GM10248 (cell line): ENCODE data around the gene JOSD1.

Source experiments
- CTCF ChIA-PET: fragments of 300-600 bp; sonication (Branson Sonifier 250); formaldehyde crosslinking; extraction: SDS; loops from one replicate; lab custom pipeline; 2021; ENCODE audit warnings: antibody characterized with exemption; lab: Yijun Ruan, JAX
- POLR2A ChIA-PET: fragments of 350-650 bp; sonication (Branson Sonifier 250); formaldehyde crosslinking; extraction: SDS; loops from one replicate; lab custom pipeline; 2020; ENCODE audit warnings: antibody characterized with exemption; lab: Yijun Ruan, JAX
- DNase-seq: peaks from one replicate; pipeline ENCODE4 v3.0.0; 2012; ENCODE audit errors: extremely low spot score
- TF ChIP-seq, protein P1 (sequence below): IDR thresholded peaks from 2 replicates; pipeline ENCODE4 v1.5.1; 2012; ENCODE audit warnings: mild to moderate bottlenecking, low read depth; ENCODE audit errors: extremely low read depth, missing control alignments, control extremely low read depth

JOSD1 gene

DNA sequence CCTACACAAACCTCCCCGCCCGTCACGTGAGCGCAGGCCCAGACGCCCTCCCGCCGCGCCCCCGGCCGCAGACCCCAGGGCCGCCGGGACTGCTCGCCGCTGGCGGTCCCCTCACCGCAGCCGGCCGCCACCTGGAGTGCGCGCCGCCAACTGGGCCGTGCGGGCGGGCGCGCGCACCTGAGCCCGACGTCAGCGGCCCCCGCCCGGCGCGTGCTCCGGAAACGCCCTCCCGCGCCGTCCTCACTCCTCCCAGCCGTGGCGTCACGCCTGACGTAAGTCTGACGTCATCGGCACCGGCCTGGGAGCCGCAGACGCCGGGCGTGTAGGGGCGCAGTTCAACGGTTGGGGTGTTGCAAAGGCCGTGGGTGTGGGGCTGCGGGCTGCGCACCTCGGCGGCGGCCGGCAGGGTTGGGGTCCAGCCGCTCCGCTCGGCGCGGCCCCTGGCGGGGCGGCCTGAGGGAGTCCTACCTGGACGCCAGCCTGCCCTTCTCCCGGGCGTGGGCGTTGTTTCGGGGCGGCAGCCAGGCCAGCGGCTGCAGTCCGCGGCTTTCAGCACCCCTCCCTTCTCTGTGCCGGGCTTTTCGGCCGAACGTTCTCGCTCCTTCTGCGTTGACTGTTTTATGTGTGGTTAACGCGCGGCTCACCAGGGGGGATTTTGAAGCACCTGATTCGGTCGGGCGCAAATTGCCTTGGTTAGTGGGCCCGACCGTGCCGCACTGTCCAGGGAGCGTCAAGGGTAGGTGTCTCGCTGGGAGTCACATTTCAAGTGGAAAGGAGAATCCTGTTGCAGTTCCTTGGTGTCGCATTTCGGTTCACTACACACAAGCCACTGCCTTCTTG lies at the start of gene JOSD1:
Gene JOSD1 (minus strand): TSS at position 155 of the 840 bp plus-strand sequence. CDS start 956 bp downstream, outside the sequence.
- CTCF ChIA-PET = interaction anchor here (1.0 to 6.2 kb wide), 2 partner anchors 19 to 69 kb away, joined by 3 to 48 read pairs; partner anchors contain the start of gene TOMM22
- TF ChIP-seq, protein P1, sequence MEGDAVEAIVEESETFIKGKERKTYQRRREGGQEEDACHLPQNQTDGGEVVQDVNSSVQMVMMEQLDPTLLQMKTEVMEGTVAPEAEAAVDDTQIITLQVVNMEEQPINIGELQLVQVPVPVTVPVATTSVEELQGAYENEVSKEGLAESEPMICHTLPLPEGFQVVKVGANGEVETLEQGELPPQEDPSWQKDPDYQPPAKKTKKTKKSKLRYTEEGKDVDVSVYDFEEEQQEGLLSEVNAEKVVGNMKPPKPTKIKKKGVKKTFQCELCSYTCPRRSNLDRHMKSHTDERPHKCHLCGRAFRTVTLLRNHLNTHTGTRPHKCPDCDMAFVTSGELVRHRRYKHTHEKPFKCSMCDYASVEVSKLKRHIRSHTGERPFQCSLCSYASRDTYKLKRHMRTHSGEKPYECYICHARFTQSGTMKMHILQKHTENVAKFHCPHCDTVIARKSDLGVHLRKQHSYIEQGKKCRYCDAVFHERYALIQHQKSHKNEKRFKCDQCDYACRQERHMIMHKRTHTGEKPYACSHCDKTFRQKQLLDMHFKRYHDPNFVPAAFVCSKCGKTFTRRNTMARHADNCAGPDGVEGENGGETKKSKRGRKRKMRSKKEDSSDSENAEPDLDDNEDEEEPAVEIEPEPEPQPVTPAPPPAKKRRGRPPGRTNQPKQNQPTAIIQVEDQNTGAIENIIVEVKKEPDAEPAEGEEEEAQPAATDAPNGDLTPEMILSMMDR = no peak
- POLR2A ChIA-PET = no interaction called here
- DNase-seq = peak; percentile 95

DNA sequence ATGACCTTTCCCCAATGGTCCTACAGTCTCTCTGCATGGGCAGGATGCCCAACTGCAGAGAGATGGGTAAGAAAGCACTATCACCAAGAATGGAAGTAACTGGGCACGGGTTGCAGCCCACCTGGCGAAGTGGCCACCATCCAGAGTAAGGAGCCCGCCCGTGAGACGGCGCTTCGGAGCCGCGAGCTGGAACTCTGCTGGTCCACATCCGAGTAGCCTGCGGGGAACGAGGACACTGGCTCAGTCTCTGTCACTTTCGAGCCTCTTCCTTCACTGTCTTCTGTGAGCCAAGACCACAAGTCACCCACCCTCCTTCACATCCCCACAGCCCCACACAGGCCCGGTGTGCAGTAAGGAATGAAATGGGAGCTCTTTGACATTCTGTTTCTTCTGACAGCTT lies 49.4 kb upstream of the JOSD1 start:
- CTCF ChIA-PET = interaction anchor here (3.3 kb wide), 1 partner anchor 19 kb away, joined by 16 read pairs; no protein-coding TSS in a partner anchor
- POLR2A ChIA-PET = no interaction called here
- TF ChIP-seq, protein P1 = no peak
- DNase-seq = no peak

DNA sequence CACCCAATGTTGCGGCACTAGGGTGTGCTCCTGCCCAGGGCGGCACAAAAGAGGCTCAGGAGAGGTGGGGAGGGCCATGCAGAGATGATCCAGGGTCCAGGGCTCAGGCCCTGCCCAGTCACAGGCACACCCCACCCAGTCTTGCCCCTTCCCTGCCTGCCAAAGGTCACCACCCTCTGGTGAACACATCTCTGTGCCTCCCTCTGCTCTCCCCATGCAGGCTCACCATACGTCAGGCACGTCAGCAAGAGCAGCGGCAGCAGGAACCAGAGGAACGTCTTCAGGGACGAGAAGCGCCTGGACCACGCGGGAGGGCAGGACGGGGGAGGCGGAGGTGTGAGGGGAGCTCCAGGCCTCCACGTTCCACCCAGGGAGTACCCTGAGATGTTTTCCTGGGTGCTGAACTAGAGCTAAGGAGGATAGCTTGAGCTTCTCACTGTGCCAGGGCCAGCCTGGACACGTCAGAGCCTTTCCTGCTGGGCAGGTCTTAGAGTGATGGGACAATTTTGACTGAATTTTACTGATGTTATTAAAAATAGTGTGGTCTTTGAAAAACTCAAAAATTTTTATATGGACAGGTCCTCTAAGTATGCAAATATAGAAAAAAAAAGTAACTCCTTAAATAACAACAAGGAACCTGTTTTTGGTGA lies 47.9 kb upstream of the JOSD1 start:
- ChIA-PET CTCF (interaction anchor here (1.4 to 1.7 kb wide), 2 partner anchors 16 to 224 kb away, joined by 3 to 7 read pairs; no protein-coding TSS in a partner anchor), POLR2A (interaction anchor here (1.6 kb wide), 1 partner anchor 19 kb away, joined by 7 read pairs; no protein-coding TSS in a partner anchor)
- no peak for DNase-seq
- TF ChIP-seq, protein P1 = no peak

DNA sequence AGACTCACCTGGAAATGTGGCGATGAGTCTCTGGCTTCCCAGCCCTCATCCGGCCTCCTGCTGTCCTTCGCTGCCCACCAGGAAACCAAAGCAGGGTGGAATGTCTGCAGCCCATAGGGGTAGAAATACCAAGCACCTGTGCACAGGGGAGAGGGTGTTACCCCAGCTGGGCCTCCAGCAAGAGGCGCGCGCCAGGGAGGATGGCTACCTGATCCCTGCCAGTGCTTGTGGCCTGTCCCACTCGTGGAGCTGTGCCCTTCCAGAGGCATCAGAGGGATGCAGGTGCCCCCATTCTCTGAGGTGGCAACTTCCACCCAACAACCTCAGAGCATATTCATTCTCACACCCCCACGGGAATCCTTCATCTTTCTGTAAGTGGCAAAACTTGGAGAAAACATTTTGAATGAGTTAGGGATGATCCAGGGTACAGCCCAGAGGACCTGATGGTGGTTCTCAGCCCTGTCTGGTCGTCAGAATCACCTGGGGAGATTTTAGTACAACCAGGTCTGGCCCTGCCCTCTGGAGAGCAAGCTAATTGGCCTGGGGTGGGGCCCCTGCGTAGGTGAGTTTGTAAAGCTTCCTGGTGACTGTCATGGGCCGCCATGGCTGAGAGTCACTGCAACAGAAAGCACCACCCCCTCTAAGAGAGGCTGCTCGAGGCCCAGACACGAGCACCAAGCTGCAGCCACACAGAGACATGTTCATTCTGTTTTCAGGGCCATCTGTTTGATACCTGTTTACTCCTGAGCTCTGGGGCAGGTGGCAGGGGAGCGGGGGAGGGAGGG lies 45.1 kb upstream of the JOSD1 start:
- ChIA-PET POLR2A (interaction anchor here (1.1 kb wide), 1 partner anchor 12 kb away, joined by 4 read pairs; no protein-coding TSS in a partner anchor), CTCF (interaction anchor here (0.8 to 2.2 kb wide), 3 partner anchors 9 to 23 kb away, joined by 3 to 13 read pairs (median 6); no protein-coding TSS in a partner anchor)
- TF ChIP-seq, protein P1 = no peak
- DNase-seq = no peak

DNA sequence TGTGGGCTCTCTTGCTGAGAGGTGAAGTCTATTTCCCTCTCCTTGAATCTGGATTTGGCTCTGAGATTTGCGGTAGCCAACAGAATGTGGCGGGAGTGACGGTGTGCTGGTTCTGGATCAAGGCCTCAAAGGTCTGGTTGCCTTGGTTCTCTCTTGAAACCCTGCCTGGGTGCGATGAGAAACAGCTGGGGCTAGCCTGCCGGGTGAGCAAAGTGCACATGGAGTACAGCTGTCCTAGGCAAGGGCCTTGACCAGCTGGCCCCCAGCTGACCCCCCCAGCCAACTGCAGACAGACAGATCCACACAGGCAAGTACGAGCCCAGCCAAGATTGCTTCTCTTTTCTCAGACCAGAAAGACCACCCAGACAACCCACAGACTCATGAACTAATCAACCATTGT lies 44.2 kb upstream of the JOSD1 start:
- TF ChIP-seq, protein P1 = no peak
- CTCF ChIA-PET = interaction anchor here (1.9 to 2.2 kb wide), 2 partner anchors 8 to 11 kb away, joined by 6 to 13 read pairs; no protein-coding TSS in a partner anchor
- POLR2A ChIA-PET = no interaction called here
- no peak for DNase-seq
